LNCAP (cell line): ENCODE measurements around the gene OR2A2.

Experiments
- TF ChIP-seq, protein P1 (sequence below): fragments of 450-650 bp; IDR thresholded peaks from 2 replicates; pipeline ENCODE4 v1.5.1; 2017; ENCODE audit warnings: mild to moderate bottlenecking

Gene OR2A2

DNA sequence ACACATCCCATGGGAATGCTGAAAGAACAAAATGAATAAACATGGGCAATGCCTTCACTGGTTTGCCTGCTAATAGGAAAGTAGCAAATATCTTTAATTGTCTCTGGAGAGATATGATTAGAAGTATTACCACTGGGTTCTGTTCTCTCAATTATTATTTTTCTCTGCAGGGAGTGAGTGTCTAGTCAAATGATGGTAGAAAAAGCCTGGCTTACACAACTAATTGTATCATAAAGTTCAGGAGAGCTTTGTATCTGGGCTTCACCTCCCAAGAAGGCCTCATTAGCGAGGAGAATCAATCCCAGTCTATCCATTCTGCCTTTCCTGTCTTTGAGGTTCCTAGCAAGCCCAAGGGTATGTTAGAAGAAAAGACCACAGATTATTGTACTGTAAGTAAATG is 13.5 kb downstream of the OR2A2 start, which contains the start of gene OR2A14:
OR2A14 (plus strand) TSS at position 301 of the 400 bp plus-strand sequence. CDS start 5,937 bp downstream, outside the sequence.
- TF ChIP-seq, protein P1, sequence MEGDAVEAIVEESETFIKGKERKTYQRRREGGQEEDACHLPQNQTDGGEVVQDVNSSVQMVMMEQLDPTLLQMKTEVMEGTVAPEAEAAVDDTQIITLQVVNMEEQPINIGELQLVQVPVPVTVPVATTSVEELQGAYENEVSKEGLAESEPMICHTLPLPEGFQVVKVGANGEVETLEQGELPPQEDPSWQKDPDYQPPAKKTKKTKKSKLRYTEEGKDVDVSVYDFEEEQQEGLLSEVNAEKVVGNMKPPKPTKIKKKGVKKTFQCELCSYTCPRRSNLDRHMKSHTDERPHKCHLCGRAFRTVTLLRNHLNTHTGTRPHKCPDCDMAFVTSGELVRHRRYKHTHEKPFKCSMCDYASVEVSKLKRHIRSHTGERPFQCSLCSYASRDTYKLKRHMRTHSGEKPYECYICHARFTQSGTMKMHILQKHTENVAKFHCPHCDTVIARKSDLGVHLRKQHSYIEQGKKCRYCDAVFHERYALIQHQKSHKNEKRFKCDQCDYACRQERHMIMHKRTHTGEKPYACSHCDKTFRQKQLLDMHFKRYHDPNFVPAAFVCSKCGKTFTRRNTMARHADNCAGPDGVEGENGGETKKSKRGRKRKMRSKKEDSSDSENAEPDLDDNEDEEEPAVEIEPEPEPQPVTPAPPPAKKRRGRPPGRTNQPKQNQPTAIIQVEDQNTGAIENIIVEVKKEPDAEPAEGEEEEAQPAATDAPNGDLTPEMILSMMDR, result no peak

GRCh38 chr7:144127714-144128334 is 18.4 kb downstream of the OR2A2 start:
- TF ChIP-seq, protein P1, result peak; percentile 91

DNA sequence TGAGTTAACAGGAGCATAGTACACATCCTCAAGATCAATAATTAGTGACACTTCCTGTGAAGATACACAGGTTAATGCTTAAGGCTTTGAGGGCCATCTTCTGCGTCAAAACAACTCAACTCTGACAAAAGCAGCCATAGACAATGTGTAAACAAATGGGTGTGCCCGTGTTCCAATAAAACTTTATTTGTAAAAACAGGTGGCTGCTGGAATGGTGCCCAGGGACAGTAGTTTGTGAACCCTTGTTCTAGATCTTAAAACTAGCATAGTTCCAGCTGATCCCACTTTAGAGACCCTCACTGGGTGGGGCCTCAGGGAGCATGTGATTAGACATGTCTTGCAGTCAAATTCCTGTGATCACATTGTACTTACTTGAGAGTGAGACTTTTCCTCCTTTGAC is 21.3 kb downstream of the OR2A2 start:
- TF ChIP-seq, protein P1, result no peak

DNA sequence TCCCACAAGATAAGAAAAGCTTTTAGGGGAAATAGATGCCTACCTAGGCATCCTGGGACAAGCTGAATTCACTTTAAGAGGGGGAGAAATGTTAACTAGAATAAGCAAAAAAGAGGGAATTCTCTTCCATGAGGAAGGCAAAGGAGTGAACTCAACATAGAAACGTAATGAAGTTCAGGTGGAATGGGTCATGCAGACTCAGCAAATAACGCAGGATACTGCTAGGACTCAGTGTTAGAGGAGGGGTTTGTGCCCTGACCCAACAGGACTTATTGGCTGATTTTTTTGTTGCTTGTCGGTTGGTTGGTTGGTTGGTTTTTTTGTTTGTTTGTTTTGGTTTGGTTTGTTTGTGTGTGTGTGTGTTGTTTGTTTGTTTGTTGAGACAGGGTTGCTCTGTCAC is 22.9 kb downstream of the OR2A2 start:
- TF ChIP-seq, protein P1, result no peak

GRCh38 chr7:144133307-144133706 is 23.9 kb downstream of the OR2A2 start:
- TF ChIP-seq, protein P1, result no peak

GRCh38 chr7:144134116-144134515 is 24.7 kb downstream of the OR2A2 start:
- TF ChIP-seq, protein P1, result no peak

- TF ChIP-seq, protein P1, result no peak
Observed at GRCh38 chr7:144137501-144137900, 28.1 kb downstream of the OR2A2 start.

- TF ChIP-seq, protein P1, result no peak
Observed at GRCh38 chr7:144142187-144142586, 32.8 kb downstream of the OR2A2 start.
